Skeletal muscle satellite cell (primary cell): Measurements from ENCODE around the gene CTDNEP1.

Experiments used
- H3K27me3 ChIP-seq: 2 replicates; pipeline ENCODE4 v1.7.0; 2013; ENCODE audit warnings: low read length; ENCODE audit not compliant: control insufficient read depth, insufficient read depth
- H3K36me3 ChIP-seq: 2 replicates; pipeline ENCODE4 v1.7.0; 2013; ENCODE audit warnings: mild to moderate bottlenecking, control low read depth, low read length; ENCODE audit not compliant: insufficient read depth
- H3K4me1 ChIP-seq: 2 replicates; pipeline ENCODE4 v1.7.0; 2013; ENCODE audit warnings: low read length; ENCODE audit not compliant: control insufficient read depth, insufficient read depth
- H3K4me2 ChIP-seq: 2 replicates; pipeline ENCODE4 v1.7.0; 2013; ENCODE audit warnings: mild to moderate bottlenecking, low read length
- H3K4me3 ChIP-seq: 2 replicates; pipeline ENCODE4 v1.7.0; 2013; ENCODE audit warnings: low read length
- H3K9ac ChIP-seq: 2 replicates; pipeline ENCODE4 v1.7.0; 2013; ENCODE audit warnings: mild to moderate bottlenecking, low read depth, low read length, moderate library complexity
- H3K9me3 ChIP-seq: replicated peaks from 2 replicates; pipeline ENCODE4 v1.7.0; 2013; ENCODE audit warnings: mild to moderate bottlenecking, control low read depth, low read length

The CTDNEP1 gene

GRCh38 chr17:7263801-7264078 is 12.2 kb upstream of the CTDNEP1 start:
- Histone ChIP-seq H3K4me2 (peak overlapping the region; percentile 14), H3K9ac (no peak overlapping the region), H3K36me3 (peaks cover 10% of the 10 kb centered on the region), H3K27me3 (no peaks in the 10 kb centered on the region), H3K9me3 (no peaks in the 10 kb centered on the region), H3K4me1 (peaks cover 53% of the 10 kb centered on the region), H3K4me3 (no peak overlapping the region)

- Histone ChIP-seq H3K9ac (peak overlapping the region; percentile 31), H3K27me3 (no peaks in the 10 kb centered on the region), H3K4me3 (peak overlapping the region; percentile 59), H3K4me1 (peaks cover 56% of the 10 kb centered on the region), H3K9me3 (no peaks in the 10 kb centered on the region), H3K36me3 (peaks cover 14% of the 10 kb centered on the region), H3K4me2 (peak overlapping the region; percentile 86)
Observed at GRCh38 chr17:7262935-7263800, 11.6 kb upstream of the CTDNEP1 start.

GRCh38 chr17:7262192-7262934 is 10.8 kb upstream of the CTDNEP1 start, which contains the start of gene CLDN7:
Gene CLDN7, minus strand, starts transcription at chr17:7262478. Its CDS starts 435 bp downstream, at chr17:7262043.
- Histone ChIP-seq H3K9ac (peak within 1 kb of the TSS; percentile 67), H3K4me3 (peak within 1 kb of the TSS; percentile 59), H3K36me3 (peaks cover 14% of the 10 kb centered on the region), H3K4me1 (peaks cover 56% of the 10 kb centered on the region), H3K9me3 (no peaks in the 10 kb centered on the region), H3K4me2 (peak within 1 kb of the TSS; percentile 86), H3K27me3 (no peaks in the 10 kb centered on the region)

GRCh38 chr17:7261379-7262191 is 10.1 kb upstream of the CTDNEP1 start:
- Histone ChIP-seq H3K4me2 (peak overlapping the region; percentile 86), H3K27me3 (no peaks in the 10 kb centered on the region), H3K4me1 (peaks cover 53% of the 10 kb centered on the region), H3K9ac (peak overlapping the region; percentile 67), H3K4me3 (peak overlapping the region; percentile 59), H3K9me3 (no peaks in the 10 kb centered on the region), H3K36me3 (peaks cover 19% of the 10 kb centered on the region)

- H3K4me1 ChIP-seq, result peaks cover 53% of the 10 kb centered on the region
- H3K9ac ChIP-seq, result peak overlapping the region; percentile 67
- H3K27me3 ChIP-seq, result no peaks in the 10 kb centered on the region
- peak overlapping the region; percentile 59 for H3K4me3 ChIP-seq
- H3K4me2 ChIP-seq, result peak overlapping the region; percentile 86
- peaks cover 20% of the 10 kb centered on the region for H3K36me3 ChIP-seq
- H3K9me3 ChIP-seq, result no peaks in the 10 kb centered on the region
Observed at GRCh38 chr17:7260651-7261378, 9.3 kb upstream of the CTDNEP1 start.

- H3K4me3 ChIP-seq, result no peak overlapping the region
Observed at GRCh38 chr17:7260151-7260550, 8.6 kb upstream of the CTDNEP1 start.

GRCh38 chr17:7259555-7259889 is 8.0 kb upstream of the CTDNEP1 start:
- Histone ChIP-seq H3K4me3 (no peak overlapping the region), H3K4me2 (peak overlapping the region; percentile 60), H3K9me3 (no peaks in the 10 kb centered on the region), H3K36me3 (peaks cover 28% of the 10 kb centered on the region), H3K27me3 (no peaks in the 10 kb centered on the region), H3K4me1 (peaks cover 53% of the 10 kb centered on the region), H3K9ac (no peak overlapping the region)

More at GRCh38 chr17:7260151-7260550, 8.6 kb upstream of the CTDNEP1 start:
- Histone ChIP-seq H3K9ac (no peak overlapping the region), H3K4me2 (no peak overlapping the region), H3K27me3 (no peaks in the 10 kb centered on the region), H3K9me3 (no peaks in the 10 kb centered on the region), H3K4me1 (peaks cover 53% of the 10 kb centered on the region), H3K36me3 (peaks cover 22% of the 10 kb centered on the region)

- no peak overlapping the region for H3K4me3 ChIP-seq
- H3K36me3 ChIP-seq, result peaks cover 33% of the 10 kb centered on the region
- H3K9me3 ChIP-seq, result no peaks in the 10 kb centered on the region
- H3K27me3 ChIP-seq, result no peaks in the 10 kb centered on the region
- H3K9ac ChIP-seq, result peak overlapping the region; percentile 49
- peaks cover 49% of the 10 kb centered on the region for H3K4me1 ChIP-seq
- peak overlapping the region; percentile 60 for H3K4me2 ChIP-seq
Observed at GRCh38 chr17:7258731-7259554, 7.4 kb upstream of the CTDNEP1 start.

GRCh38 chr17:7256766-7257456 is 5.4 kb upstream of the CTDNEP1 start:
- H3K9ac ChIP-seq, result no peak overlapping the region
- peaks cover 36% of the 10 kb centered on the region for H3K4me1 ChIP-seq
- H3K27me3 ChIP-seq, result no peaks in the 10 kb centered on the region
- no peak overlapping the region for H3K4me2 ChIP-seq
- peaks cover 34% of the 10 kb centered on the region for H3K36me3 ChIP-seq
- H3K4me3 ChIP-seq, result no peak overlapping the region
- no peaks in the 10 kb centered on the region for H3K9me3 ChIP-seq

GRCh38 chr17:7254511-7254910 is 3.0 kb upstream of the CTDNEP1 start:
- peaks cover 26% of the 10 kb centered on the region for H3K4me1 ChIP-seq
- H3K36me3 ChIP-seq, result peaks cover 32% of the 10 kb centered on the region

More at GRCh38 chr17:7254511-7254910, 3.0 kb upstream of the CTDNEP1 start:
- Histone ChIP-seq H3K4me3 (no peak overlapping the region), H3K9ac (no peak overlapping the region), H3K9me3 (no peaks in the 10 kb centered on the region), H3K4me2 (no peak overlapping the region), H3K27me3 (no peaks in the 10 kb centered on the region)
